AG20443 (cell line): ENCODE measurements around the gene SEMA3C.

Experiments used
- DNase-seq: peaks from one replicate; pipeline ENCODE4 v3.0.0; 2012; ENCODE audit warnings: low spot score, mixed read lengths

The SEMA3C gene

DNA sequence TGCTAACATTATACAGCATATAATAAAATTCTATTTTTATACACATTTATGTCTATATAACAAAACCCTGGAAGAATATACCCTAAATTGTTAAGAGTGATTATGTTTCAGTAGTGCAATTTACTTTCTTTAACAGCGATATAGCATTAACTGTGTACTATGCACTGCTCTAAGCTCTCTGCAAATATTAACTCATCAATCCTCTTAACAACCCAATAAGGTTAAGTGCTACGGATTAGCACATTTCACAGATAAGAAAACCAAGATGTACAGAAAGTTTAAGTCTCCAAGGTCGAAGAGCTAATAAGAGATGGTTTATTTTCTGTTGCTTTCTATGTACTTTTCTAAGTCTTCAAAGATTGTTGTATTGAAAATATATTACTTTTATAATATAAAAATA, 95.8 kb downstream of the SEMA3C start:
- no peak for DNase-seq

DNA sequence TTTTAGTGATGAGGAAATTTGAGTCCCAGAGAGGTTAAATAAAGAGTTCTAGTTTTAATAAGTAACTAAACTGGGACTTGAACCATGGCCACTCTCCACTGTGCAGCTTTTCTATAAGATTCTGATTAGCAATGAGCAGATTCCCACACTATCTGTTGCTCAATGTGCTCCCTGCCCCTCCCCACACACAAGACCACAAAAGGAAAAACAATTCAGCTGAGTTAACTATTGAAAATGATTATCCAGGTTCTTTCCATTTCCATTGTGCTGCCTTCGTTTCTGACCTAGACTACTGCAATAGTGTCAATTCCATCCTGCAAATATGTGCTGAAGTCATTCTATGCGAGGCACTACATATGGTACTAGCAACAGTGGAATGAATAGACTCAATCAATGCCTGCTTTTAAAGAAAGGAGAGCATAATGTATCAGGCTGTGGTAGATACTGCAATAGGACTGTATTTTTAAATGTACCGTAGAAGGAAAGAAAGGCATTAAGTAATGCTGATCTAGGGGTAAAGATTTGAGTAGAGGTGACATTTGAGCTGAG, 97.0 kb downstream of the SEMA3C start:
- DNase-seq: no peak

DNA sequence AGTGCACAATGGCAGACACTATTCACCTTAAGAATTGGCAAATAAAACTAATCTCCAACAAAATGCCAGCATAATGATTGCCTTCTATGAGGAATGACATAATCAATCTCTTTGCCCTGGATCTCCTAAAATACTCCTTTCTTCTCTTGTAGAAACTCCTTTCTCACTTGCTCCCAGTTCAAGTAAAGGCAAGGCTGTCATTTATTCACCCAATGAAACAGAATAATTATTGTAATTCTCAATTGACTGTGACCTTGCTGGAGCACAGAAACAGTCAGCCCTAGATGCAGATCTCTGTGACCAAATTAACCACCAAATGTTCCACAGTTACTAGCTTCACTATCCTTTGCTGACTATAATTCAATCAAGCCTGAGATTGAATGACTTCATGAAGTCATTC, 99.3 kb downstream of the SEMA3C start:
- DNase-seq: no peak

DNA sequence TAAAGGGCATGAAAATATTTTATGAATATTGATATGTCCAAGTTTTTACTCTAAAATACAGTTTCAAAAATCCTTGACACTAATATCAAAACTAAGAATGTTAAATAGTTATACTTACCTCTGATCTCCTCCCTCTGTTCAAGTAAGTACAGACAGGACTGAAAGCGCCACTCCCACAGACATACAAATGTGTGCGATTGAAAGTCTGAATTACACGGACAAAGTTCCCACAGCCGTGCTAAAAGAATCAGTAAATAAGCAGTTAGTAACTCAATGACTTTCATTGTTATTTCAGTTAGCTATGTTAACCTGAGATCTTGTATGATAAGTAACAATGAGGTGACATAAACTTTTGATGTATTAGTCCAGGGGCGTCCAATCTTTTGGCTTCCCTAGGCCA, 100.7 kb downstream of the SEMA3C start:
- DNase-seq: no peak

DNA sequence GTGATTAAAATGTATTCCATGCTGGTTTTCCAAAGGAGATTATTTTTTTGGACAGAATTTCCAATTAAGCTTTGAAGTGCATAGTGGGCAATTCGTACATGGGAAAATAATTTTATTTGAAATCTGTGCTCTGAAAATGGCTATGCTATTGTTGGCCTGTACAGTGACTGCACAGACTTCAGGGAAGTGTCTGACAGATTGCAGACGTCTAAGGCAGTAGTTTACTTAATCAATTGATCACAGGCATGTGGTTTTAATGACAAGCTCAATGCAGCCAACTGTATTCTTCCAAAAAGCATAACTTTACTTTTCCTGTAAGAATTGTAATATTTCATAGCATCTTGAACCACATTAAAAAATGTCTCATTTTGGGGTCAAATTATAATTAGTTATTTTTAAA, 102.0 kb downstream of the SEMA3C start:
- no peak for DNase-seq

DNA sequence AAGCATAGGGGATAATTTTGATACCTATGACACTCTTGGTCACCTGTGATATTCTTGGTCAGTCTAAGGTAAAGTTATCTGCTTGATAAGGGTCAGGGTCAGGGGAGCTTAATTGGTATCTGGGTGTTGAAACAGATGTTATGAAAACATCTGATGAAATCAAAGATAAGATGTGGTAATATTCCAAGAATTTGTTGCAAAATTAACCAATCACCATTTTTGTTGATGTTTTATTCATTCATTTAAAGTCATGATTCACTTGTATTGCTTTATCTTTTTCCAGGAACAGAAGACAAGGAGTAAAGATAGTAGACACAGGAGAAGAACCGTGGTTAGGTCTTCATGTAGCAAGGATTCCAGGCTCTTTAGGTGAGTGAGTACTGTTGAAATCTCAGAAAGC, 103.1 kb downstream of the SEMA3C start:
- no peak for DNase-seq

DNA sequence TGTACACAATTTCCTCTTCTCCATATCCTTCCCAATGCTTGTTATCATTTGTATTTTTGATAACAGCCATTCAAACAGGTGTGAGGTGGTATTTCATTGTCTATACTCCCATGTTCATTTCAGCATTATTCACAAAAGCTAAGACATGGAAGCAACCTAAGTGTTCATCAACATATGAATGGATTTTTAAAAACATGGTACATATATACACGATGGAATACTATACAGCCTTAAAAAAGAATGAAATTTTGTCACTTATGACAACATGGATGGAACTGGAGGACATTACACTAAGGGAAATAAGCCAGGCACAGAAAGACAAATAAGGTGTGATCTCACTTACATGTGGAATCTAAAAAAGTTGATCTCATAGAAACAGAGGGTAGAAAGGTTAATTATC, 109.3 kb downstream of the SEMA3C start:
- no peak for DNase-seq

DNA sequence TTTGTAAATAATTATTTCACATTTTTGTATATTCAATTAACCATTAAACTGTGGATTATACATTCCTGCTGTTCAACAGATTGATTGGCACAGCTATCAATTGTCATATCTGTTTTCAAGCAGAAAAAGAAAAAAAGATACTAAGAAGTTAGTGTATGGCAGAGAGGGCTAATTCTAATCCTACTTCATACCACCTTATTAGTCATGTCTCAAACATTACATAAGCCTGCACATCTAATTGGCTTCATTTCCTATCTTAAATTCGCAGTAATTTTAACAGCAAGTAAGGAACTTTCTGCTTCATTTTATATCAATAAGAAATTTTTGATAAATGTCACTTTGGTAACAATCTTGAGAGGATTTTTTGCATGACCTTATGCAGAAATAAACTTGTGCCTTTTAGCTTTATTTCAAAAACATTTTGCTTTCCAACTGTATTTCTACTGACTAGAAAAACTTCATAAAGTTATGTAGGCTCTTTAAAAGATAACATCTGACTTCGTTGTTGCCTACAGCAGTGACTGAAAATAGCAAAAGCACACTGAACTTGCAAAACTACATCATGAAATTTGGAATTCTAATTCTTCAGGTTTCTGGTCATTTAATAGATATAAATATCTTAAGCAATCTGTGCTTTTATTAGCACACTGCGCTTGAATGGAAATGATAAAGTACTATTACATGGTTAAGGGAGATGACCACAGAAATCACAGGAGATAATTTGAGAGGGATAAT, 111.5 kb downstream of the SEMA3C start:
- DNase-seq: no peak

DNA sequence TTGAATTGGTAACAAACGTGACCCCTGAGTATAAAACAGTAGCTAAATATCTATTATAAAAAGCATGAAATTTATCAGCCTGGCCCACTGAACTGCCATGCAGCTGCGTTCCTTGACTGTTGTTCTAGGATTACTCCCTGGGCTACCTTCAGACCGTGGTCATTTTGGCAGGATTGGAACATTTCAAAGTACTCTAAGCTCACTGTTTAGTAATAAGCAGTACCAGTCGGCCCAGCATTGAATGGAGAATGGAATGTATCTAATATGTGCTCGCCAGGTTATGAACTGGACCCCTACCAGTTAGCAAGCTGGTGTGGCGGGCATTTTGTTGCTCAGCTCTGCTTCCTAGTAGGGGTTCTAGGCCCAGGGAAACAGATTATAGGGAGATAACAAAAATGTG, 112.2 kb downstream of the SEMA3C start:
- no peak for DNase-seq

DNA sequence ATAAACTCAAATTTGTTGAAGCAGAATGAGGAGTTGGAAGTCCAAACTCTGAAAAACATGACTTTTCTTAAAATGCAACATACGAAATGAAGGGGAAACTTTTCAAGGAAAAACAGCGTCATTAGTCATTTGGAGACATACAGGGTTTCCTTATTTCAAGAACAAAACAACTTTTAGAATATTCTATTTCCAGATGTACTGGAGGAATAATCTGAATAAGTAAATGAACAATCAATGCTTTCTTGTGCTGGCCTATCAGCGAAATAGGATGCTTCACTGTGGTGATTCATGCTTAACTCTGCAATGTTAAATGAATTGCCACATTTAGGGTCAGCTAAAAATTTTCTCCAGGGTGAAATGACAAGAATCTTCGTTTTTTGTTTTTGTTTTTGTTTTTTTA, 114.3 kb downstream of the SEMA3C start:
- DNase-seq: no peak

DNA sequence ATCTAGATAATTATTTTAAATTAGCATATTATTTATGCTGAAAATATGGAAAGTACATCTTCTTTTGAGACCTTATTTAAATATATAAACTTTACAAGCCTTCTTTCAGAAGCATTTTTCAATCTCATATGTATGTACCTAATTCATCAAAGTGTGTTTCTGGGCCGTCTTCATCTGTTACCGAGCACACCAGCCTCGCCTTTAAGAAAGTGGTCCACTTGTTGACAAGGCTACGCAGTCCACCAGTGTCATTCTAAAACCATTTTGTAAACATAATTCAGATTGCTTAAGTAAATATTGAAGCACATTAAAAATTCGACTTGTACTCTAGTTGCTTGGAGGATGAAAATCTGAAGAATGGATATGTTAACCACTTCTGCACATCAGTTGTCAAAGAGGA, 116.3 kb downstream of the SEMA3C start:
- DNase-seq: no peak

DNA sequence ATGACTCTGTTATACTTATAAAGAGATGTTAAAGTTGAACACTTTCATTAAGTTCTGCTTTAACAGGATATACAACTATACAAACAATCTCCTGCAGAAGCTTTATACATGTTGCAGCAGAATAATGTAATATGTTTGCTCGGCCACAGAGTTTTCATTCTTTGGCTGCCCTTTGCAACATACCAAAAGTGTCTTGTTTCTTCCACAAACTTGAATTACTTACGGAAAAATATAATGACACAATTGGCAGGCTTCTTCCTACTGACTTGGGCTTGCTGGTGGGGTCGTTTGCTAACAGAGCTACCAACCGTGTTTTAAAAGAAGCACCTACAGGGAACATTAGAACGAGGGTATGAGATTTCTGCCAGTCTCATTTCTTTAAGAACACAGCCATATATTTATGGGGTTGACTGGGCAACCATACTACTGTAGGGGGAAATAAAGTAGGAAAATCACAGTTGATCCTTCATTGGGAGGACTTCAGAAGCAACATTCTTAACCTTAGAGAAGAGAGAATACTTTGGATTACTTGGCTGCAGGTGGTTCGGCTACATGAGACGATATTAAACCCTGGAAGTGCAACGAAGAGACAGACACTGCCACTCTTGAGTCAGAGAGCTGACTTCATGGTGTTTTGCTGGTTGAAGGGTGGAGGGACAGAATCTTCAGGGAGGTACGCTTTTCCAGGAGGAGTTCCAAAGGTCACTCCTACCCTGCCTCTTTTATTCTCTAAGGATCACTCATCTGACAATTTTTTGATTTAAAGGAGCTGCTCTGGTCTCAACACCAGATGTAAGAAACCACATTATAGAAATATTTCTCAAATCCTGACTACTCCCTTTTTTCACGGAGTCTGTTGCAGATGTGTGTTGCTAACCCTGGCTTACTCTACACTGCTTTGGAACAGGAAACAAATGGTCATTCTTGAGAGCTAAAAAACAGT, 123.9 kb downstream of the SEMA3C start:
- peak; percentile 48 for DNase-seq

DNA sequence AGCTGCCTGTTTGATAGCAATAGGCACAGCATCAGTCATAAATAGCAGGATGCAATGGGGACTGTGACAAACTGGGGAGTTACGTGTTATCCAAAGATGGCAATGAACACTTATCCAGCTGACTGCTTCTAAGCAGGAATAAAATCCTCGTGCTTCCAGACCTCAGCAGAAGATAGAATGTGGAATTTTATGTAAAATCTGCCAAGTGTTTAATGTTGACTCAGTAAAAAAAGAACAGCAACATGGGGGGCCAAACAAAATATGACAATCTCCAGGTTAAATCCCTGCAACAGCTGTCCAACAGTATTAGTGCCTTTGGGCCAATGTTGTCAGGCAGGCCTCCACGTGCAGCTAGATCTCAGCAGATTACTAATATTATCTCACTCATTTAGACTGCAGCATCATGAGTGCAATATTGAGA, 127.3 kb downstream of the SEMA3C start:
- no peak for DNase-seq

DNA sequence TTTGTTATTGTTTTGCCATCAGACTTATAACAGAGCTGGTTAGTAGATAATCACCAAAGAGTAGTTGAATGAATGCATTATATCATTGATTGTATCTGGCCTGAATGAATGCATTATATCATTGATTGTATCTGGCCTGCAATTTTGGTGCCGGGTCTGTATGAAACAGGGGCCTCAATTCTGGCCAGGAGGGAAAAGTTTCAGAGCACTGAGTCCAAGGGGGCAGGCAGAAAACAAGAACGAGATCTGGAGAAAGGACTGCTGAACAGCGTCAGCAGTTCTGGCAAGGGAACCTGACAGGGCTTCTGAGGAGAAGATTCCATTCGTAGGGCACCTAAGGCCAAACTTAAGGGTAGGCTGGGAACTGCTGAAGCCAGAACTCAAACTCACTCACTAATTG, 128.0 kb downstream of the SEMA3C start:
- DNase-seq: no peak

DNA sequence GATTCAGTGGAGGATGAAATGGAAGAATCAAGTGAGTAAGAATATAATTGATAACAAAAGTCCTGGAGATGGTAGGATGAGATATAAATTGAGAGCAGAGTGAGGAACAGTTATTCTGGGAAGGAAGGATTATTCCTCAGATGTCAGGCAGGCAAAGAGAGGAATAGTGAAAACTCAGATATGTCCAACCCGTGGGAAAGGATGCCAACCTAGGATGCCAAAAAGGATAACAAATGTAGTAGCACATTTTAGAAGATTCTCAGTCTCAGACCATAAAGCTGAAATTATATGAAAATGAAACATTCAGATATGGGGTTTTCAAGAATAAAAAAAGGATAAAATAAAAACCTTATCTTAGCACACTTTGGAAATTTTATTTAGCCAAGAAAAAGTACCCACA, 131.1 kb downstream of the SEMA3C start:
- DNase-seq: no peak

DNA sequence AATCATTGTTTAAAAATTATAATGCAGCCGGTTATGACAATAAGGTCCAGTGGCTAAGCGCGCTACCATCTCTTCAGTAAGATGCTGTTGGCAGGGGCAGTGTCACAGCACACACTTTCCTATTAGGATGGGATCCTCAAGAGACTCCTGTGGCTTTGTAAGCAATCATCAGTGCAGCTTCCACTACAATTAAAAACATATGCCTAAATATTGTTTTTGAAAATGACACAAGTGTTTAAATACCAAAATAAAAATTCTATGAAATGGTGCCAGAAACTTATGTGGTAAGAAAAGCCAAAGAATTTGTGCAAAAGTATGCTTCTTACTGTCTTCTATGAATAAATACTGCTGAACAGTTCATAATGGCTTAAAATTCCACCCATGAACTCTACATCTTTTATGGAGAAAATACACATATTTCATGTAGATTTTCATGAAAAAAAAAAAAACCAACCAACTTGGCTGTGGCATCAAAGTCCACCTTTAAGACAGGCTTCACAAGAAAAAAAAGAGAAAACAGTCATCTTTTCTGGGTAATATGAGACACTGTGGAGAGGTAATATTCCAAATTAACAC, 132.8 kb downstream of the SEMA3C start:
- DNase-seq: peak; percentile 66

DNA sequence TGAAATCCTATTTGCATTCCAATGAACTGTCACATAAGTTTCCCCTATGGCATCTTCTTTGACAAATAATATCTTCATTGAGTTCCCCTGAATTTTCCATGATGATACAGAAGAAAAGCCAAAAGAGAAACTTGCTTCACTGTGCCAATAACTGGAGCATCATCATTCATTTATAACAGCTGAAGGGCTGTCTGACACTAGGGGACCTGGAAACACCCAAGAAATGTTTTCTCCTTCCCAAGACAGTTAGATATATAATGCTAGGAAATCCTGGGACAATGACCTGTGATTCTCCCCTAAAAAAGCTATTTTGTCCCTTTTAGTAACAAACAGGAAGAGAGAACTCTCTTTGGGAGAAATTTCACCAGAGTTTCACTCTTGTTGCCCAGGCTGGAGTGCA, 133.6 kb downstream of the SEMA3C start:
- no peak for DNase-seq

DNA sequence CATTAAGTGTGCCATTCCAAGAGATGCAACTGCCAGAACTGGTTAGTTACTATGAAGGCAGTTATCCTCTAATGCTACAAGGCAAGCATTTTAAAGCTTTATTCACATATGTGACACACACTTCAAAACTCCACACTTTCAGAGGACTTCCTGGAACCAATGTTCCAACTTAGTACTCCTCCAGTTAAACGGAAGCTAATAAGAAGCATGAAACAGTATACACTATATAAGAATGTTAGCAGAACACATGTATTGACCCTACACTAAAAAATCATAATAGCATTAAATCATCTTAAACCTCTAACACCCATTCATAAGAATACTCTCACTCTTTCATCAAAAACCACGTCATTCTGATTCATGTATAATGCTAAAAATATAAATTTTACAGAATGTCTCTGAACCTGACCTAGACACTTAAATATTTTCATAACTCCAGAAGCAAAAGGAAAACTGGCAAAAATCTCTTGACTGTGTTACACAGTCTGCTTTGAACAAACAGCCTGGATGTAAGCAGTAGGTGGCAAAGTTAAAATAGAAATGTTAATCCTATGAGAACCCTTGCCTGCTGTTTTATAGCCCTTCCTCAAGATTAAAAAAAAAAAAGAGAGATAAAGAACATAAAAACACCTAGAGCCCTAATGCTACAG, 135.0 kb downstream of the SEMA3C start:
- no peak for DNase-seq

DNA sequence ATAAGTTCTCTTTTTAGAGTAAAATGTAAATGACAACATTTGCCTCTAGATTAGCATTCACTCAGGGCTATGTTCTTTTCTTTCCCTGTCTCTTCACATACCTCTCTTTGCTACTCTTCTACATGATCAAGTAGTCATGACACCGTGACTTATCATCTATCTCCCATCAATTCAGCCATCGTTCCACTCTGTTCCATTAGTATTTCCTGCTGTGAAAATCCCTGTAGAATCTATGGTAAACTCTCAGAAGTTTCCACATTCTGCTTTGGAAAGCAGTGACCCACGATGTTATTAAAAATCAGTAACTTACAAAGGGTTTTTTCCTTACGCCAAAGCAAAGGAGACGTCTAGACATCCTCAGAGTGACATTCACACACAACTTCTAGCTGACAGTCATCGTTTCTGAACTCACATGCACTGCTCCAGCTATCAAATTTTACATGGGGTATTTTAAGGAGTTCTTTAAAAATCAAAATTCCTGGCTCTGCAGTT, 135.6 kb downstream of the SEMA3C start:
- DNase-seq: no peak

DNA sequence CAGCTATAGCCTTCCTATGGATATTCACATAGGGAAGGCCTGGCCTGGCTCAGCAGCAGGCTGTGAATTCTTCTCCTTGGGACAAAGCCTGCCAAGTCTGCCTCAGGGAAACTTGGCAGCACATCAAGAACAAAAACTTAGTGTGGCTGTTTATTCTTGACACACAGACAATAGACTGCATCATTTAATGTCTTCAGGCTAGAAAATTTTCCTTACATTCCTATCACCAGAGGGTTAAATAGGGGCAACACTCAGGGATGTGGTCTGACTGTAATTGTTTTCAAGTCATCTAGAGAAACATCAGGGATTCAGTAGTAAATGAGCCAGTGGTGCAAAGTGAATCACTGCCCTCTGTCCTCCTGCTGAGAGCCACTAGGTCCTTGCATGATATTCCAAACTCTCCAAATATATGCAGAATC, 137.3 kb downstream of the SEMA3C start:
- DNase-seq: peak; percentile 49

DNA sequence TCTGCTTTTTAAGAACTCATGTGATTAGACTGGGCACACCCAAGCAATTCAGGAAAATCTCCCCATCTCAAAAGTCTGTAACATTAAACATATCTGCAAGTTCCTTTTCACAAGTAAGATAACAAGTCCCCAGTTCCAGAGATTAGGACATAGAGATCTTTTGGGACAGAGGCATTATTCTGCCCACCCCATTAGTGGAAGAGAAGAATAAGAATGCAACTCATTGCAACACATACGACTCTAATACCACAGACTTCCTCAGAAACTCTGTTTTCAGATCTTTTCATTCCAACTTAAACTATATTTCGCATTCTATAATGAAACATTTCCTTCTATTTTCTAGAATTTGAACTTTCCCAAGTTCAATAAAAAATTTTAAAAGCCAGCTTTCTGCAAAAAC, 137.7 kb downstream of the SEMA3C start:
- no peak for DNase-seq

DNA sequence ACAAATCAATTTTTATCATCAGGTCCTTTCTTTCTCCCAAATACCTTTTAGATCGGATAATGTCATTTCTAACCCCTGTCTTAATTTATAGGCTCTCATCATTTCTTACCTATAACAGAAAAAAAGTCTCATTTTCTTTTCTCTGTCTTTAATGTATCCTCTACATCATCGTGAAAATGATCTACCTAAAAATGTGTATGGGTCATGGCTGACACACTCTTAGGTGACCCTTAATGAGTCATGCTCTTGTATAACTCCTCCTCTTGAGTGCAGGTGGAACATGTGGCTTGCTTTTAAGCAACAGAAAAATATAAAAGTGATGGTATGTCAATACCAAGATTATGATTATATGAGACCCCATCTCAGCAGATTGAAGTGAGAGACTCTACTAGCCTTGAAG, 139.4 kb downstream of the SEMA3C start:
- DNase-seq: no peak
